Measurements from ENCODE around the gene STK17A.
A peak's percentile ranks its signal among the peaks of the same experiment; 100 is the strongest.

STK17A gene

DNA sequence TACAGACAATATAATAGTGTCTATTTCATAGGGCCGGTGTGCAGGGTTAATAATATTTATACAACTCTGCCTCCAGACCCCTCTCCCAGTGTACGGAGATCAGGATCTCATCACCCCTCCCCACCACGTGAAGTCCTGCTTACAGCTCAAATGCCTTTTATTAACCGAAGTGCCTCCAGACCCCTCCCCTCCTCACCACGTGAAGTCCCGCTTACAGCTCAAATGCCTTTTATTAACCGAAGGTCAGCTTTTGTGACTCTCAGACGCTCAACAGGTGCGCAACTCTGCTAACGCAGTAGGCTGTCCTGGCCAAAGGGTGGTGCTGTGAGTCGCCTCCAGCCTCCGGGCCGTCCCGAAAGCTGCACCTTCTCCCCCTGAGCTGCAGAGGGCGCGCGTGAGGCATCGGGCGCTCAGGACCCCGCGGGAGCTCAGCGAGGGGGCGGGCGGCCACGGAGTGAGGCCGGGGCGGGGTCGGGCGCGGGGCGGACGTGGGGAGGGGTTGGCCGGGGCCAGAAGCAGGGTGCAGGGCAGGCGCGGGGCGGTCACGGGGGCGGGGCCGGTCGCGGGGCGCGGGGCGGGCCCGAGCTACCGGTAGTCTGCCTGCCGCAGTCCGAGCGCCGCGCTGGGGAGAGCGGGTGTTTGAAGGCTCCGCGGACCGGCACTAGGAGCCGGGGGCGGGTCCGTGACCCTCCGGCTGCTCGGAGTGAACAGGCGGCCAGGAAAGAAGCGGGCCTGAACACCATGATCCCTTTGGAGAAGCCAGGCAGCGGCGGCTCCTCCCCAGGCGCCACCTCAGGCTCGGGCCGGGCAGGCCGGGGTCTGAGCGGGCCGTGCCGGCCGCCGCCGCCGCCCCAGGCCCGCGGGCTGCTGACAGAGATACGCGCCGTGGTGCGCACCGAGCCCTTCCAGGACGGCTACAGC is at the start of gene STK17A:
Gene STK17A (plus strand): TSS at position 606 of the 921 bp plus-strand sequence. CDS start 136 bp downstream, at position 742.
- peak; percentile 88 to 92 for DNase-seq

DNA sequence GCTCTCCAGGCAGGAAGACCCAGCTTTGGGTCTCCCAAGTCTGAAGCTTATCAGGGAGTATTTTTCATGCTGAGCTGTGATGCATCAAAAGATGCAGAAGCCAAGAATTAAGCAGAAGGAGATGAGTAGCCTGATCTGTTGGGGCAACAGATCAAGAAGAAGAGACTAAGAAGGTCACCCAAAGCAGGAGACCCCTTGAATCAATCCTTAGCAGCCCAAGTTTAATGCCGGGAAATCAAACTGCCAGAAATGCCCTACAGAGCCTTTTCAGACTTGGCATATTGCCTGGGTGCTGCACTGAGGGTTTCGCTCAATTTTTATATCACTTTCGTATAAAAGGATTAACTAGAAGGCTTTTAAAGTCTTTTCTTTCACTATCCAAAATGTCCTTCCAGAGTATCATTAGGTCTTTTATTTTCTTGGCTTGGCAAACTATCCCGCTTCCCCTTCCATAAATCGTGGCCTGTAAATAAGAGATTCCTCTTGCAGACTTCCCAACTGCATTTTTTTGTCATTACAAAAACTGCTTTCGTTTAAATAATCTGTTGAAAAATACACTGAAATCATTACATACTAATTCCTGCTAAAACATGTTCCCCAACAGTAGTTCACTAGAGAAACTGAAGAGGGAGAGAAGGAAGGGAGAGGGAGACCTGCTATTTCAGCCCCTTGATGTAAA is 49.0 kb upstream of the STK17A start:
- no peak for DNase-seq

GRCh38 chr7:43535031-43535451 is 47.9 kb upstream of the STK17A start:
- DNase-seq: no peak

GRCh38 chr7:43535810-43536585 is 46.9 kb upstream of the STK17A start:
- no peak for DNase-seq

DNA sequence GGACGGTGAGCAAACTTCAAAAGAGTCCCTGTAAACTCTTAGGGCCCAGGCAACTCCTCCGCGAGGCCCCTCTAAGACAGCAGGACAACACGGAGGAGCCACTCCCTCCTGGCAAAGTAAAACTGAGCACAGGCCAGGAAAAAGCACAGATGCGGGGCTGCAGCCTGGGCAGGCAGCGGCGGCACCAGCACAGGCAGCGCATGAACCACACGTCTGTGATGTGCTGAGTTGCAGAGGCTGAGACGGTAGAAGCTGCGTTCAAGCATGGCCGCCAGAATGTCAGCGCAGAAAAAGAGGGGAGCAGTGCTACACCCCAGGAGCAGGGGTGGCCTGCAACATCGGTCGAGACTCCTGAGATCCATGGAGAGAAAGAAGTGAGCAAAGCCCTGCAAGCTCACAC is 46.1 kb upstream of the STK17A start:
- DNase-seq: no peak

- DNase-seq: no peak
Observed at GRCh38 chr7:43537765-43538403, 45.0 kb upstream of the STK17A start.

DNA sequence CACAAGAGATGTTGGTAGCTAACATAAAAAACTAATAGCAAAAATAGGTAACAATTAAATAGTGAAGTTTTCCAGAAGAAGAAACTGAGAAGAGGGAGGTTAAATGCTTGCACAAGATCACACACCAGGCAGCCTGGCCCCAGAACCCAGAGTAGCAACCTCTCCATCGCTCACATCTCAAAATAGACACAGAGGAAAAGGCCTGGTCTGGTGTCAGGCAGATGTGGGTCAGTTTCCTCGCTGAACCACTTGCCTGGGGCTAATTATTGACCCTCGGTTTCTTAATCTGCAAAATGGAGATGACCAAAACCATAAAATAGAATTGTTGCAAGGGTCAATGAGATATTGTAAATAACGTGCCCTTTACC is 44.5 kb upstream of the STK17A start:
- DNase-seq: no peak

GRCh38 chr7:43540471-43540870 is 42.4 kb upstream of the STK17A start:
- no peak for DNase-seq

GRCh38 chr7:43542716-43543115 is 40.2 kb upstream of the STK17A start:
- DNase-seq: no peak

GRCh38 chr7:43546231-43546630 is 36.7 kb upstream of the STK17A start:
- DNase-seq: no peak

- no peak for DNase-seq
Observed at GRCh38 chr7:43550427-43550826, 32.5 kb upstream of the STK17A start.

DNA sequence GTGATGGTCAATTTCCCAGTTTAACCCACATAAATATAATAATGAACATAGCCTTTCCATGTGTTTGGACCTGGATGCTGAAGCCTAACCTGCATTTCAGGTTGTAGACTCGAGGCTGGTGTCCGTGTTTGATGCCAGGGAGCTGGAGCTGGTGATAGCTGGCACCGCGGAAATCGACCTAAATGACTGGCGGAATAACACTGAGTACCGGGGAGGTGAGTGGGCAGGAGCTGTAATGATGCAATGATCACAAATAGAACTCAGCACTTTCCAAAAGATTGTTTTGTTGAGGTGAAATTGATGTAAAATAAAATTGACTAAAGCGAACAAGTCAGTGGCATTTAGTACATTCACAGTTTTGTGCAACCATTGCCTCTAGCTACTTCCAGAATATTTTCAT is 30.8 kb upstream of the STK17A start:
- no peak for DNase-seq

GRCh38 chr7:43553999-43554398 is 28.9 kb upstream of the STK17A start:
- DNase-seq: no peak

GRCh38 chr7:43554423-43554822 is 28.5 kb upstream of the STK17A start:
- DNase-seq: no peak

DNA sequence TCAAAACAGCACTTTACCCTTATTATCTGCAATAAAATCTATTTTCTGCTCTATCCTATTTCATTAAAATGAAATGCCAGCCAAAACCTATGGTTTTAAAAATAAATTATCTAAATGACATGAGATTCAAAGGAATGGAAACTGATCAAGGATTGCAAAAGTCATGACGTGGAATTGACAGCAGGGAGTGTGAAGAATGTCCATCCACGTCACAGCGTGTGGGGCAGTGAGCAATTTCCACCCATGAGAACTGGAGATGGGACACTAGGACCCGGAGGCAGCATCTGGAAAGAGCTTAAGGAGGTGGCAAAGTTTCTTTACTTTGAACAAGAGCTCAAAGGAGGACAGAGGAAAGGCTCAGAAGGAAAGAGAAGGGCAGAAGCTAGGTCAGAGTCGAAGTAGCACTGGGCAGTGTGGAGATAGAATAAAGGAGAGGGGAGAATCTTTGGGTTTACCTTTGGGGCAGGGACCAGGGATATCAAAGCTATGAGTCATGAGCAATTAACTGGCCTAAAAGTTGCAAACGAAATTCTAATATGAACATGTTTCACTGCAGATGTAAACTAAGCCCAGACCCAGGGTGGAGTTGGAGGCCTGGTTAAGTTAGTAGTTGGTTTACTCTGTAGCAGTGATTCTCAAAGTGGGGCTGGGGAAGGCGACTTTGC is 24.9 kb upstream of the STK17A start:
- no peak for DNase-seq

- no peak for DNase-seq
Observed at GRCh38 chr7:43559171-43559945, 23.6 kb upstream of the STK17A start.

- DNase-seq: no peak
Observed at GRCh38 chr7:43559946-43560335, 23.0 kb upstream of the STK17A start.

DNA sequence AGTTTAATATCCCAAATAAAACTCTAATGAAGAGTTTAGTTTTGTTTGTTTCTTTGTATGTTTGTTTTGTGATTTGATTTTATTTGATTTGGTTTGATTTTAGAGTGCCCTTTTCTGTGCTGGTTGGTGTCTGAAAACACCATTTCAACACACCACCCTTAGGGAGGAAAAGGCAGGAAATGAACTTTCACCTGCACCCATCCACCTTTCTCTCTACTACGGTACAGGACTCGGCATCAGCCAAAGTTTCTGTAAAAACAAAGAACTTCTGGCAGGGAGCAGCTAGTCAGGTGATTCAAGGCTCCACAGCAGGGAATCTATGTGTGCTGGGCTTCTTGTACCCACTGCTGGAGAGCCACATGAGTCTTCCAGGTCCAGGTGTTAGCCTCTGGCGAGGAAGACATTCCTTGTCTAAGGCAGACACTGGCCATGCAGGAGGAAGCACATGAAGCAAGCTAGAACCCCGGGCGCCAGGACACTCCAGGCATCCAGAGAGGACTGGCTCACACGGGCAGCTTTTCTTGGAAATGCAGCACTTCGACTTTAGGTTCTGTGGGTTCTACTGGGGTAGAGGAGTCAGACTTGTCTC is 22.1 kb upstream of the STK17A start:
- no peak for DNase-seq

GRCh38 chr7:43562383-43562782 is 20.5 kb upstream of the STK17A start:
- no peak for DNase-seq

DNA sequence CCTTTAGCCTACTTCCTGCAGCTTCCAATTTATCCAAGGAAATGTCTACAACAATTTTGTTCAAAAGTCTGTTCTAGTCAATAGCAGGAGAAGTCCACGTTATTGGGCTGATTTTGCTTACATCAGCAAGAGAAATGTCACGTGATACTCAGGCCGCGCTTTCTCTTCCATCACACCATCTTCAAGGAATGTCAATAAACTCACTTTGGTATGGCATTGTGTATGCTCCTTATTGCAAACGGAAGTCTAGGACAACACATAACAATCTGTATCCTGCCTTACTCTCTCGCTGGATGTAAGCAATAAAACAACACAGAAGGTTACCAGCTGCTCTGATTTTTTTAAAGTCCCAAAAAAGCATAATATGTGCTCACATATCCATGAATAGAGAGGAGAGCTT is 17.1 kb upstream of the STK17A start:
- no peak for DNase-seq

- no peak for DNase-seq
Observed at GRCh38 chr7:43568529-43568928, 14.4 kb upstream of the STK17A start.

Data from activated CD4-positive, alpha-beta T cell treated with anti-CD3 and anti-CD28 coated beads, Interleukin-2, amount 50 U/mL, for 48 hours (primary cell).